Activated CD8-positive, alpha-beta memory T cell treated with anti-CD3 and anti-CD28 coated beads, Interleukin-2, amount 50 U/mL, for 1 hour (primary cell): ENCODE measurements around the gene CHRNB1.
A peak's percentile ranks its signal among the peaks of the same experiment; 100 is the strongest.

Source experiments
- DNase-seq: peaks from one replicate; pipeline ENCODE4 v3.0.0-alpha.2; 2020; ENCODE audit errors: extremely low read depth

CHRNB1 gene

GRCh38 chr17:7414837-7415236 lies 30.0 kb upstream of the CHRNB1 start:
- DNase-seq, result no peak

DNA sequence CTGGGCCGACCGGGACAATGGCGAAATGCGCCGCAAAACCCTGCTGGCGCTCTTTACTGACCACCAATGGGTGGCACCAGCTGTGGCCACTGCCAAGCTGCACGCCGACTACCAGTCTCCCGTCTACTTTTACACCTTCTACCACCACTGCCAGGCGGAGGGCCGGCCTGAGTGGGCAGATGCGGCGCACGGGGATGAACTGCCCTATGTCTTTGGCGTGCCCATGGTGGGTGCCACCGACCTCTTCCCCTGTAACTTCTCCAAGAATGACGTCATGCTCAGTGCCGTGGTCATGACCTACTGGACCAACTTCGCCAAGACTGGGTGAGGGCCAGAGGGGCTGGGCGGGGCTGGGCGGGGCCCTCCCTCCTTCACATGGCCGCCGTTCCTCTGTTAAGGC lies 29.1 kb upstream of the CHRNB1 start:
- DNase-seq, result no peak

DNA sequence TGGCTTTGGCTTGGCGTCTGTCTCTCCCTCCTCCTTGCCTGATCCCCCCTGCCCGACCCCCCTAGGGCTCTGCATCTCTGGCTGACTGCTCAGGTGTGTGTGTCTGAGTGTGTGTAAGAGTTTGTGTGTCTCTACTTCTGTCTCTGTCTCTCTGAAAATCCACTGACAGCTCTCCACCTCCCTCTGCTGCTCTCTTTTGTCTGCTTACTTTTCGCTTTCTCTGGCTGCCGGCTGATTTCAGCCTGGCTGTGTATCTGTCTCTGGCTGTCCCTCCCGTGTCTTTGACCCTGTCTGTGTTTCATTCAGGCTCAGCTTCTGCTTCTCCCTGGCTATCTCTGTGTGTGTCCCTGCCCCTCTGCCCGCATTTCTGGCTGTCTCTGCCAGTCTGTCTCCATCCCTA lies 28.5 kb upstream of the CHRNB1 start:
- no peak for DNase-seq

DNA sequence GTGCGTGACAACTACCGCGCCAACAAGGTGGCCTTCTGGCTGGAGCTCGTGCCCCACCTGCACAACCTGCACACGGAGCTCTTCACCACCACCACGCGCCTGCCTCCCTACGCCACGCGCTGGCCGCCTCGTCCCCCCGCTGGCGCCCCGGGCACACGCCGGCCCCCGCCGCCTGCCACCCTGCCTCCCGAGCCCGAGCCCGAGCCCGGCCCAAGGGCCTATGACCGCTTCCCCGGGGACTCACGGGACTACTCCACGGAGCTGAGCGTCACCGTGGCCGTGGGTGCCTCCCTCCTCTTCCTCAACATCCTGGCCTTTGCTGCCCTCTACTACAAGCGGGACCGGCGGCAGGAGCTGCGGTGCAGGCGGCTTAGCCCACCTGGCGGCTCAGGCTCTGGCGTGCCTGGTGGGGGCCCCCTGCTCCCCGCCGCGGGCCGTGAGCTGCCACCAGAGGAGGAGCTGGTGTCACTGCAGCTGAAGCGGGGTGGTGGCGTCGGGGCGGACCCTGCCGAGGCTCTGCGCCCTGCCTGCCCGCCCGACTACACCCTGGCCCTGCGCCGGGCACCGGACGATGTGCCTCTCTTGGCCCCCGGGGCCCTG lies 27.7 kb upstream of the CHRNB1 start:
- DNase-seq, result no peak

DNA sequence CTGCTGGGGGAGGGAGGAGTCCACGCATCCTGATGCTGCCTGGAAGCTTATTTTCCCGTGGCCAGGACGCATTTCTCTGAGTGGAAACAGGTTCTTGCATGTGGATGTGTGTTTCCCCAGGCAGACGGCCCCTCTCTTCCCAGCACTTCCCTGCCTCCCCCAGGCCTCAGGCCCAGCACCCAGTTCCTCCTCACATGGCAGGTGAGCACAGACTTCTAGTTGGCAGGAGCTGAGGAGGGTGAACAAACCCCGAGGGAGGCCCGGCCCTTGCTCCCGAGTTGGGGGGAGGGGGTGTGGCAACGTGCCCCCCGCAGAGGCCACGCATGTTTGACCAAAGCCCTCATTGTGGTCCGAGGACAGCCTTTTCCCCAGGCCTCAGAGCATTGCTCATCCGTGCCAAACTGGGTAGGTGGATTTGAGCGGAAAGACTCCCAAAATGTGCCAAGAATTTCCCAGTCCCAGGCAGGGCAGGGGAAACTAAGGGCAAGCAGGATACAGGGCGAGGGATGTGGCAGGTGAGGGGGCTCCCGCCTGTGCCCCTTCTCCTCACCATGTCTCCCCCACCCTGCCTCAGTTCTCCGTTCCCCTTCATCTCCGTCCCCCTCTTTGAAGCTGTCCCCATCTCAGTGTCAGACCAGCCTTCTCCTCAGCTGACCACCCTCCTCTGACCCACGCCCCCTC lies 26.2 kb upstream of the CHRNB1 start:
- DNase-seq, result no peak

DNA sequence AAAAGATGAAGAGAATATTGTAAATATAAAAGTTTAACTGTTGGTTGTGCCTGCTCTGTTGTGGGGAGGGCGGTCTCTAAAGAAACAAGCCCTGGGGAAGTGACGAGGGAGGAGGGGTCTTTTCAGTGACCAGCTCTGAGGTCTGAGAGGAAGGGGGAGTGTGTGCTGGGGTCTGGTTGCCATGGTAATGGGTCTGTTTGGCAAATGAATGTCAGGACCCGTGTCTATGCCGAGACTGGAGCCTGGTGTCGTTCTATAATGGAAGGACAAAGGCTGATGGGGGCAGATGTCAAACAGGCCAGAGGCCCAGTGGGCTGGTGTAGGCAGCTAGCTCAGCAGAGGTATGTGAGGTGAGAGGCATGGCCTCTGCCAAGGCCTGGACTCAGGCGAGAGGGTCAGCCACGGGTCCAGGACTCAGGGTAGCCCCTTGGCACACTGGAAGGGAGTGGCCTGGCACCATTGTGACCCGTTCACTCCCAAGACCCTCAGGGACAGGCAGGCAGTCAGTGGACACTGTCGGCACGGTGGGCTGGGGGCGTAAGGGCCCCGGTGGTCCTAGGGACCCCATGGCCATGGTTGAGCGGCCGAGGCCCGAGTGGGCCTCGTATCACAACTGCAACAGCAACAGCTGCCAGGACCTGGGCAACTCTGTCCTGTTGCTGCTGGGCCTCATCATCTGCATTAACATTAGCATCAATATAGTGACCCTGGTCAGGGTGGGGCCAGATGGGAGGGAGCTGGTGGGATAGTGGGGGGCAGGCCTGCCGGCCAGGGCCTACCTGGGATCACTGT lies 24.8 kb upstream of the CHRNB1 start, which contains the start of gene SPEM1:
Gene SPEM1, plus strand, starts transcription at position 506 of the 792 bp plus-strand sequence. Its CDS starts 61 bp downstream, at position 567.
- no peak for DNase-seq

DNA sequence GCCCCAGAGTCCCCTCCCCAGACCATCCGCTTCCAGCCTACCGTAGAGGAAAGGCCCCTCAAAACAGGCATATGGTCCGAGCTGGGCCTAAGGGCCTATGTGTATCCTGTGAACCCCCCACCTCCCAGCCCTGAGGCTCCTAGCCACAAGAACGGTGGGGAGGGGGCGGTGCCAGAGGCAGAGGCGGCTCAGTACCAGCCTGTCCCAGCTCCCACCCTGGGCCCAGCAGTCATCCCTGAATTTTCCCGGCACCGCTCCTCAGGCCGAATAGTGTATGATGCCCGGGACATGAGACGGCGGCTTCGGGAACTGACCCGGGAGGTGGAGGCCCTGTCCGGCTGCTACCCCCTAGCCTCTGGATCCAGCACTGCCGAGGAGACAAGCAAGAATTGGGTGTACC lies 23.7 kb upstream of the CHRNB1 start:
- no peak for DNase-seq

DNA sequence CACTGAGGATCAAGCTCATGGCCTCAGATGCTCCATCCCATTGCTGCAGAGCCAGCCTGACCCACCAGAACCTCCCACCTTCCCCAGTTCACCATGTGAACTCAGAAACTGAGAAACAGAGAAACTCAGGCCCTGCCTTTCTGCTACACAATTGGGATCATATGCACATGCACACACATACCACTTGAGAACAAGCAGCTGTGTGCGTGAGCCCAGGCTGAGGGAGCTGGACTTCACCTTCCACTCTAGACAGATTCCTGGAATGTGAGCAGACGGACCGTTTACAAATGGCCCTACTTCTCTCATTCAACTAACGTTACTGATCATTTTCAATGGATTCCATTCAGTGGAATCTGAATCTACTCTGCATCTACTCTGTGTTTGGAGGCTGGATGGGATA lies 21.2 kb upstream of the CHRNB1 start:
- no peak for DNase-seq

GRCh38 chr17:7425316-7425715 lies 19.5 kb upstream of the CHRNB1 start, which contains the start of gene SPEM2:
Gene SPEM2 (plus strand): TSS chr17:7425616. CDS start chr17:7425689, 73 bp downstream.
- DNase-seq, result no peak

GRCh38 chr17:7425756-7426155 lies 19.1 kb upstream of the CHRNB1 start:
- DNase-seq, result no peak

DNA sequence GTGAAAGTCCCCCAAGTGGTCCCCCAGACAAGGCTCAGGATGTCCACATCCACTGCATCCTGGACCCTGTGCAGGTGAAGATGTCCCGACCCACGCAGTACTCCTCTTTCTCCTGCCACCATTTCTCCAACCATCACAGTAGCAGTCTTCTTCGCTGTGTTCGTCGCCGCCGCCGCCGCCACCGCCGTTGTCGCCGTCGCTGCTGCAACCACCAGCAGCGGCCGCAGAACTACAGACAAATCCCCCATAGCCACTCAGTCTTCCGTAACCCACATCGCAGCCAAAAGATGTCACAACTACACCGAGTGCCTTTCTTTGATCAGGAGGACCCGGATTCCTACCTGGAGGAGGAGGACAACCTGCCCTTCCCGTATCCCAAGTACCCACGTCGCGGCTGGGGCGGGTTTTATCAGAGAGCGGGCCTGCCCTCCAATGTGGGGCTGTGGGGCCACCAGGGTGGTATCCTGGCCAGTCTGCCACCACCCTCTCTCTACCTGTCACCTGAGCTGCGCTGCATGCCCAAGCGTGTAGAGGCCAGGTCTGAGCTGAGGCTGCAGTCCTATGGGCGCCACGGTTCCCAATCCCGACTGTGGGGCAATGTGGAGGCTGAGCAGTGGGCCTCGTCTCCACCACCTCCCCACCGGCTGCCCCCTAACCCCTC lies 18.5 kb upstream of the CHRNB1 start:
- no peak for DNase-seq

DNA sequence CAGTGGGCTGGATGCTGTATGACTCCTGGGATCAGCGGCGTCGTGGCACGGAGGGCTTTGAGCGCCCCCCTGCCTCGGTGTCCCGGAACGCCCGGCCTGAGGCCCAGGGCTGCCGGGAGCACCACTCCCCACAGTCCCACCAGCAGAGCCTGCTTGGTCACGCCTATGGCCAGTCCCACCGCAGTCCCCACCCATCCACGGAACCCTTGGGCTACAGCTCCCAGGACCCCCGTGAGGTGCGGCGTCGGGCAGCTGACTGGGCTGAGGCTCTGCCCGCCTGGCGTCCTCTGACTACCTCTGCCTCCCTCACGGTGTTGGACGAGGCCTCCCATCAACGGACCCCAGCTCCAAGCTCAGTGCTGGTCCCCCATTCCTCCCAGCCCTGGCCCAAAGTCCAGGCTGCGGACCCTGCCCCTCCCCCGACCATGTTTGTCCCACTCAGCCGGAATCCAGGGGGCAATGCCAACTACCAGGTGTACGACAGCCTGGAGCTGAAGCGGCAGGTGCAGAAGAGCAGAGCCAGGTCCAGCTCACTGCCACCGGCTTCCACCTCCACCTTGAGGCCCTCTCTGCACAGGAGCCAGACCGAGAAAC lies 17.9 kb upstream of the CHRNB1 start:
- DNase-seq, result no peak

DNA sequence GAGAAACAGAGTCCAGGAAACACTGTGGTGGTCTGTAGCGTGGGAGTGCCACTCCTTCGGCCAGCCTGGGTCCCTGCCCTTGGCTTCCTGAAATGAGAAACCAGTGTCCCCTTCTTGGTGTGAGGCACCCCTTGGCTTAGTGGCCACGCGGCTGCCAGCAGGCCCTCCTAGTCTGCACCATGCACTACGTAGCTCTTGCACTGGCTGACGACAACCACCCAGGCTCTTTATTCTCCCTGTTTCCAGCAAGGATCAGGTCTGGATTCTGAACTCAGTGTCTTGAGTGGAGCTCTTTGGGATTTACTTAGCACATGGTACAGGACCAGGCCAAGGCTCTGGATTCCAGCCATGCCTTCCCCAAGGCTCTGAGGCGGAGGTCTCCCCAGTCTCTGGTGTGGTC lies 17.3 kb upstream of the CHRNB1 start:
- DNase-seq, result no peak

- DNase-seq, result no peak
Measured at GRCh38 chr17:7428557-7428956, 16.3 kb upstream of the CHRNB1 start, which contains the start of gene SPEM3. Gene SPEM3 (plus strand): TSS chr17:7428857. CDS start chr17:7428903, 46 bp downstream.

- no peak for DNase-seq
Measured at GRCh38 chr17:7429722-7430121, 15.1 kb upstream of the CHRNB1 start.

DNA sequence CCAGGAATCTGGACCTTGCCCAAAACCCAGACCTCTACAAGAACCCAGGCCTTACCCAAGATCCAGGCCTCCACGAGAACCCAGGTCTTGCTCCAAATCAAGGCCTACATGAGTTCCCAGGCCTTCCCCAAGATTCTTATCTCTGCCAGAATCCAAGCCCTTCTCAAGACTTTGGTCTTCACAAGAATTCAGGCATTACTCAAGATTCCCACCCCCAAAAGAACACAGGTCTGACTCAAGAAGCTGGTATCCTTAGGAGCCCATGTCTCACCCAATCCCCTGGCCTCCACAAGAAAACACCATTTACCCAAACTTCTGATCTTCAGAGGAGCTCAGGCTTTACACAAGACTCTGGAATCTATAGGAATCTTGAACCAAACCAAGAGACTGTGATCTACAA lies 13.6 kb upstream of the CHRNB1 start:
- no peak for DNase-seq

GRCh38 chr17:7432296-7432695 lies 12.6 kb upstream of the CHRNB1 start:
- DNase-seq, result no peak

- DNase-seq, result no peak
Measured at GRCh38 chr17:7435676-7436555, 8.9 kb upstream of the CHRNB1 start.

DNA sequence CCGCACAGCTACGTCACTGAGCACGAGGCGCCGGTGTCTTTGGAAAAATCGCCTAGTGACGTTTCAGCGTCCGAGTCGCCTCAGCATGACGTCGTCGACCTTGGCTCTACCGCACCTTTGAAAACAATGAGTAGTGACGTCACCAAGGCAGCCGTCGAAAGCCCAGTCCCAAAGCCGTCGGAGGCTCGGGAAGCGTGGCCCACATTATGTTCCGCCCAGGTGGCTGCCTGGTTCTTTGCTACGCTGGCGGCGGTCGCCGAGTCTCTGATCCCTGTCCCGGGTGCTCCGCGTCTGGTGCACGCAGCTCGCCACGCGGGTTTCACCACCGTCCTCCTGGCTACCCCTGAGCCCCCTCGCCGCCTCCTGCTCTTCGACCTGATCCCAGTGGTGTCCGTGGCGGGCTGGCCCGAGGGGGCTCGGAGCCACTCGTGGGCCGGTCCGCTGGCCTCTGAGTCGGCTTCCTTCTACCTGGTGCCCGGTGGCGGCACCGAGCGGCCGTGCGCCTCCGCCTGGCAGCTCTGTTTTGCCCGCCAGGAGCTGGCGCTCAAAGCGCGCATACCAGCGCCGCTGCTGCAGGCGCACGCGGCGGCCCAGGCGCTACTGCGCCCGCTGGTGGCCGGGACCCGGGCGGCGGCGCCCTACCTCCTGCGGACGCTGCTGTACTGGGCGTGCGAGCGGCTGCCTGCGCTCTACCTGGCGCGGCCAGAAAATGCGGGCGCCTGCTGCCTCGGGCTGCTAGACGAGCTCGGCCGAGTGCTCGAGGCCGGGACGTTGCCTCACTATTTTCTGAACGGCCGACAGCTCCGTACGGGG lies 8.1 kb upstream of the CHRNB1 start:
- peak; percentile 58 for DNase-seq

- no peak for DNase-seq
Measured at GRCh38 chr17:7437369-7437863, 7.4 kb upstream of the CHRNB1 start.
